ENCODE data around the gene ZNF222.

Gene ZNF222

DNA sequence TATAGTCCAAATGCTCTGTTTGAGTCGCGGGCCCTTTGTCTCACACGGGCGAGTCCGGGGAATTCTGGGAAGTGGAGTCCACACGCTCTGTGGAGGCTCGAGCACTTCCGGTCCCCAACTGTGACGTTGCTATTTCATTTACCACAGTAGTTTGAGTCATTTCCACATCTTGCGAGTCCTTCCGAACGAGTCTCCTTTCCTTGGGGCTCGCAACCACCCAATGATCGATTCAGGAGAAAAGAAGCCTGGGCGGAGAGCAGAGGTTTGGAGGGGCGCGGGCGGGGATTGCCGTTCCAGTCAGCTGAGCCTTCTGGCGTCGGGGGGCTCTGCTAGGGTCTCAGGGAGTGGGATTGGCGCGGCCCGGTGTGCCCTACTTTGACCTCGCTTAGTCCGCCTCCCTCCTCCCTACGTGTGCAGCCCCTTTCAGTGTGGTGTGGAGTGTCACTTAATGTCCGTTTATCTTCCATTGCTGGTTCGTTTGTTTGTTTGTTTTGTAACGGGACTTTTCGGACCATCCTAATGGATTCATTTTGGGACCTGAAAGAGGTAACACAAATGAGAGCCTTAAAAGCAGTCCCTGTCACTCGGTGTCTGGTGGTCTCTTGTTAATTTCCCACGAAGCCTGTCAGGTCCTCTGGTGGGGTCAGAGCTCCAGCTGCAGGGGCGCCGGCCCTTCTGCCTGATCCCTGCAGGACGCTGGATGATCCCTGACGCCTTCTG, at the start of gene ZNF222:
TSS of gene ZNF222 (plus strand) at position 163 of the 720 bp plus-strand sequence. CDS start at position 221, 58 bp downstream.
- peak; percentile 48 to 56 (median 53) for DNase-seq

DNA sequence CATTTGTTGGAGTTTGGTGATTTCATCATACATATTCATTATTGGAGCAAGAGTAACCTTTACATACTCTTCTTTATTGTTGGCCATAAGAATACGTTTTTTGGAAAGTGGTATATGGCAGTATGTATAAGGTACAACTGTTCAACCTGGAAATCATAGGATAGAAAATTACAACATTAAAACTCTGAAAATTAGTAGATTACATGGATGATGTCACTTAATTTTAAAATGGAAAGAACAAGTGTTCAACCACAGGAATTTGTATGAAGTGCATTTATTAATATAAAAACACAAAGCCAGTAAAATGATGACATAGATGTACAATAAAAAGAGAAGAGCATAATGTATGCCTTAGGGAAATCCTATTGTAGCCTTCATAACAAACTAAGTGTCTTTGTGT, 48.4 kb upstream of the ZNF222 start:
- no peak for DNase-seq

DNA sequence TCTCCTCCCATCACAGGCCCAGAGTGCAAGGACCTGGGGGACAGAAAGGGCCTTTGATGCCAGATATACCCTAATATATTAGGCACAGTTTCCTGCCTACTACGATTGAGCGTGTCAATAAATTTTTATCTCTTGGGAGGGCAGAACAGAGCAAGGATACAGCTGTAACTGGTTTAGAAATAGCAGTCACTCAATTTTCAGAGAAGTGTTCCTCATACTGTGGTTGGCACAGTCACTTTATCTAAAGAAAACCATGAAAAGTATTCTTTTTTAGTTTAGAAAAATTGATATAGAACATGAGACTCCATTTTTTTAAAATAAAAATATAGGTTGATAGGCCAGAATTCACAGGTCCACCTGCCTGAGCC, 41.7 kb upstream of the ZNF222 start:
- DNase-seq = no peak

- DNase-seq = peak; percentile 28 to 40 (median 34)
These were observed 41.1 kb upstream of the ZNF222 start, which contains the start of gene ZNF155 for GRCh38 chr19:43983912-43984686. TSS of gene ZNF155 (plus strand) at chr19:43984188. CDS start at chr19:43988544, 4,356 bp downstream.

- no peak for DNase-seq
These were observed 40.5 kb upstream of the ZNF222 start for GRCh38 chr19:43984687-43985000.

- DNase-seq = no peak
These were observed 27.4 kb upstream of the ZNF222 start for GRCh38 chr19:43997631-43998290.

DNA sequence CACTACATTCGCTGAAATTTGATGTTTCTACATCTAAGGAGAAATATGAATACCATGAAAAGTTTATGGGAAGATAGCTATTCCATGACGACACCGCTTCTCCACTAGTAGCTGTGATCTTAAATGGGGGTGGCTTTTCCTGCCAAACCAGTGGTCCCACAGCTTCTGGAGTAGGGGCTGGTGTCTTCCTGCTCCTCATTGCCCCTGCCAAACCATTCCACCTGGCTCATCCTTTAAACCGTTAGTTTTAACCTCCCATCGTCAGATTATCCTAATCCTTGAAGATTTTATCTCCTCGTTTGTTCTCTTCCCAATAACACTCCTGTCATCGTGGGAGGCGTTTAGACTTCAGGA, 23.0 kb upstream of the ZNF222 start:
- DNase-seq = no peak

DNA sequence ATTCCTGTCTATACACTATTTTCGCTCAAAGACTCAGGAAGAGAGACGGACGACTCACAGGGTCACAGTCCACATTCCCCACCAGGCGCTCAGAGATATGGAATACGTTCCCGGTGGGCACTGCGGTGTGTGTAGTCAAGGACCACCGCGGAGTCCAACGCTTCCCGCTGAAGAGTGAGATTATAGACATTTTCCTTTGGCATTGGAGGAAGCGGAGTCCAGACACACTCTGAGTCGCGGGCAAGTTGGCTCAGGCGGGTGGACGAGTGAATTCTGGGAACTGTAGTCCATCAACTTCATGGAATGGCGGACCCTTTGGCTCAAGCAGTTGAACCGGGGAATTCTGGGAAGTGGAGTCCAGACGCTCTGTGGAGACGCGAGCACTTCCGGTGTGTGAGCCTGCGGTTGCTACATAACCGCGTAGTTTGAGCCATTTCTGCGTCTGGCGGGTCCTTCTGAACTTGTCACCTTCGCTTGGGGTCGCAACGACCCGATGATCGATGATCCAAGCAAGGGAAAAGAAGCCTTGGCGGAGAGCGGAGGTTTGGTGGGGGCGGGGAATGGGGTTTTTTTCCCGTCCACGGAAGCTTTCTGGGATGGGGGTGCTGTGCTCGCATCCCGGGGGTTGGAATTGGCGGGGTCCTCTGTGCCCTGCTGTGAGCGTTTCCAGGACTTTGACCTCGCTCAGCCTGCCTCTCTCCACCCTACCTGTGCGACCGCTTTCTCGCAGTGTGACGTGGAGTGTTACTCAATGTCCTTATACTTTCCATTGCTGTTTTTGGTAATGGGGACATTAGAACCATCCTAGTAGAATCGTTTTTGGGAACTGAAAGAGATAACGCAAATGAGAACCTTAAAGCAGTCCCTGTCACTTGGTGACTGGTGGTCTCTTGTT, 22.4 kb upstream of the ZNF222 start, which contains the start of gene ZNF230:
TSS of gene ZNF230 (plus strand) at position 392 of the 895 bp plus-strand sequence. CDS start 4,122 bp downstream, outside the sequence.
- DNase-seq = peak; percentile 36 to 63 (median 62)

GRCh38 chr19:44003461-44004009, 21.6 kb upstream of the ZNF222 start:
- no peak for DNase-seq

DNA sequence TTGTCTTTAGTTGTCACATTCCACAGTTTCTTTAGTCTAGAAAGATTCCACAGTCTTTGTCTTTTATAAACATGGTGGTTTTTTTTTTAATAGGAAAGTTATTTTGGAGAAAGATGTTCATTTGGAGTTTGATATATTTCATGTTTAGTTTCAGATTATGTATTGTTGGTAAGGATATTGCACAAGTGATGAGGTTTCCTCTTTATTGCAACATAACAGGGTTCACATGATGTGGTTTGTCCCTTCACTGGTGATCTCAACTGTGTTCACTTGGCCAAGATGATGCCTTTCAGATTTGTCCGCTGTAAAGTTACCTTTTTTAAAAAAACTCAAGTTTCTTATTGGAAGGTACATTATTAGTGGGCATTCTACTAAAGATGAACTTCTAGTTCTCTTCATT, 19.2 kb upstream of the ZNF222 start:
- no peak for DNase-seq

DNA sequence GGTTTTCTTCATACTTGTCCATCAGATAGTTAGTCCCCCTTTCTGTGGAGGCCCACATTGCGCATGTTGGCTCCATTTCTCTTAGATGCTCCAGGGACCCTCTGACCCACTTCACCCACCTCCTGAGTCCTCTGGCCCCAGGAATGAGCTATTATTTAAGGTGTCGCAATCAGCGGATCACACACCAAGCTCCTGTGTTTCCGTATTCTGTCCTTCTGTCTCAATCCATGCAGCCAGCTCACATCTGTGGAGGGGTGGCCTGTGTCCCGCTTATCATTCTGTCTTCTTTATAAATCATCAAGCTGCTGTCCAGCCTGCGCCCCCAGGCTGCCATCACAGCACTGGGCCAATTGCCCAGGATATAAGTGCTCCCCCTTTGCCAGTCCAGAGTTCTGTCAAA, 17.7 kb upstream of the ZNF222 start:
- no peak for DNase-seq

- no peak for DNase-seq
These were observed 14.7 kb upstream of the ZNF222 start for GRCh38 chr19:44010468-44010867.

DNA sequence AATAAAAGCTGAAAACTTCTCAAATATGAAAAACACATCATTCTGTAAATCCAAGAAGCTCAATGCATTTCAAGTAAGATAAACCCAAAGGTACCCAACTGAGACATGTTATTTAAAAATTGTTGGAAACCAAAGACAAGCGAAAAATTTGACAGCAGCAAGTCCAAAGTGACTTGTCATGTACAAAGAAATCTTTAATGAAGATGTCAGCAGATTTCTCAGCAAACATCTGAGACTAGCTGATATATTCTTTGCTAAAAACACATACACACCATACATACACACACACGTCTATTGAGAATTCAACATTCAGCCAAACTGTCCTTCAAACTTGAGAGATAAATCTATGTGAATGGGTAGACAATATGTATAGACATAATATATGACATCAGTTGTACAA, 5.7 kb upstream of the ZNF222 start:
- DNase-seq = no peak

GRCh38 chr19:44021221-44021620, 4.0 kb upstream of the ZNF222 start:
- no peak for DNase-seq

- DNase-seq = no peak
These were observed 321 bp upstream of the ZNF222 start for GRCh38 chr19:44024900-44025216.

DNA sequence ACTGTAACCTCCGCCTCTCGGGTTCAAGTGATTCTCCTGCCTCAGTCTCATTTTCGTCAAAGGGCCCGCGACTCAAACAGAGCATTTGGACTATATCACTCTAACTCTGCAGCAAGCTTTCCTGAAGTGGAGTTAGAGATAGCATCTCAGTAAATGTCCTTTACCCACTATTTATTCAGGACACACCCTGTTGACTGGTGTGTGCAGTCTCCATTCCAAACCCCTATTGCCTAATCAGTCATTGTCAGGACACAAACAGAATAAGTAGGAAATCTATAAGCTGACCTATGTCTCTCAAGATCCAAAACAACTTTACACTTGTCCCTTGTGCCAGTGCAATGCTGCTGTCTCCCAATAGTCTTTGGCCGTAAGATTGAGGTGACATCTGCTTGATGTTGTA, 1.4 kb downstream of the ZNF222 start:
- no peak for DNase-seq

DNA sequence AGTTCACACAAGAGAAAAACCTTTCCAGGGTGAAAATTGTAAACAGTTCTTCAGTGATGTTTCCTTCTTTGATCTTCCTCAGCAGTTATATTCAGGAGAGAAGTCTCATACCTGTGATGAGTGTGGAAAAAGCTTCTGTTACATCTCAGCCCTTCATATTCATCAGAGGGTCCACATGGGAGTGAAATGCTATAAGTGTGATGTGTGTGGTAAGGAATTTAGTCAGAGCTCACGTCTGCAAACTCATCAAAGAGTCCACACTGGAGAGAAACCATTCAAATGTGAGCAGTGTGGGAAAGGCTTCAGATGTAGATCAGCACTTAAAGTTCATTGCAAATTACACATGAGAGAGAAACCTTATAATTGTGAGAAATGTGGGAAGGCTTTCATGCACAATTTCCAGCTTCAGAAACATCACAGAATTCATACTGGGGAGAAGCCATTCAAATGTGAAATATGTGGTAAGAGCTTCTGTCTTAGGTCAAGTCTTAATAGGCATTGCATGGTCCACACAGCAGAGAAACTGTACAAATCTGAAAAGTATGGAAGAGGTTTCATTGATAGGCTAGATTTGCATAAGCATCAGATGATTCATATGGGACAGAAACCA, 6.9 kb downstream of the ZNF222 start:
- DNase-seq = no peak

DNA sequence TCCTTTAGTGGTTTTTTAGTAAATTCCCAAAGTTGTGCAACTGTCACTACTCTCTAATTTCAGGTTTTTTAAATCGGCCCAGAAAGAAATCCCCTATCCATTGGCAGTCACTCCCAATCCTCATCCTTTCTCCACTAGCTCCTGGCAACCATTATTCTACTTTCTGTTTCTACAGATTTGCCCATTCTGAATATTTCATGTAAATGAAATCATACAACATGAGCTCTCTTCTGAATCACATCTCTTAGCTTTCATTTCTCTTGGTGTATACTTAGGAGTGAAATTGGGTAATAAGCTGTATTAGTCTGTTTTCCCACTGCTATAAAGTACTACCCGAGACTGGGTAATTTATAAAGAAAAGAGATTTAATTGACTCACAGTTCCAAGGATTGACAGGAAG, 17.0 kb downstream of the ZNF222 start:
- no peak for DNase-seq

GRCh38 chr19:44050740-44051649, 25.8 kb downstream of the ZNF222 start:
- DNase-seq = no peak

DNA sequence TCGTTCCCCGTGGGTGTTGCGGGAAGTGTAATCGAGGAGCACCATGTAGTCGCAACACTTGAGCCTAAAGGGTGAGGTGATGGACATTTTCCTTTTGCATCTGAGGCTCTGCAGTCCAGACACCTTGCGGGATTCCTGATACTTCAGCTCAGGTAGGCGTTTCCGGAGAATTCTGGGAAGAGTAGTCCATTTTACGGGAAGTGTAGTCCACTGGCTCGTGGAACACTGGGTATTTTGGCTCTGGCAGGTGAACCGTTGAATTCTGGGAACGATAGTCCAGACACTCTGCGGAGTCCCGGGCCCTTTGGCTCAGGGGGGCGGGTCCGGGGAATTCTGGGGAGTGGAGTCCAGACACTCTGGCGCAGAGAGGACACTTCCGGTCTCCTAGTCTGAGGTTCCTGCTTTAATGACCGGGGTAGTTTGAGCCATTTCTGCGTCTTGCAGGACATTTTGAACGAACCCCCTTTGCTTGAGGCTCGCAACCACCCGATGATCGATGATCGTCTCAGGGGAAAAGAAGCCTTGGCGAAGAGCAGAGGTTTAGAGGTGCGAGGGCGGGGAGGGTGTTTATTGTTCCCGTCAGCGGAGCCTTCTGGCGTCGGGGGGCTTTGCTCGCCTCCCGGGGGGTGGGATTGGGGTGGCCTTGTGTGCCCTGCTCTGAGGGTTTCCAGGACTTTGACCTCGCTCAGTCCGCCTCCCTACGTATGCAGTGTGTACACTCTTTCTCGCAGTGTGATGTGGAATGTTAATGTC, 26.6 kb downstream of the ZNF222 start, which contains the start of gene ZNF223:
TSS of gene ZNF223 (plus strand) at position 387 of the 753 bp plus-strand sequence. CDS start 3,141 bp downstream, outside the sequence.
- DNase-seq = peak; percentile 12 to 35 (median 16)
